Endodermal cell (in vitro differentiated cells): ENCODE results near the gene OR2B3. TPM values are rescaled to one million over a fixed set of nuclear protein-coding genes. Genes with fewer than 3 reads are reported as not detected.

ENCODE experiments used
- DNase-seq: peaks from one replicate; pipeline ENCODE4 v3.0.0-alpha.2; 2017
- H3K27ac ChIP-seq: 2 replicates; pipeline ENCODE4 v1.5.1; 2013; ENCODE audit warnings: mild to moderate bottlenecking, low read depth, low read length, moderate library complexity
- H3K27me3 ChIP-seq: 2 replicates; pipeline ENCODE4 v1.6.1; 2013; ENCODE audit warnings: mild to moderate bottlenecking, low read length, moderate library complexity; ENCODE audit not compliant: insufficient read depth, control insufficient read depth, poor library complexity, severe bottlenecking
- H3K36me3 ChIP-seq: 2 replicates; pipeline ENCODE4 v1.7.0; 2013; ENCODE audit warnings: mild to moderate bottlenecking, low read length, moderate library complexity; ENCODE audit not compliant: control insufficient read depth, insufficient read depth
- H3K4me1 ChIP-seq: one replicate; pipeline ENCODE4 v1.7.0; 2013; ENCODE audit warnings: low read length; ENCODE audit not compliant: control insufficient read depth, insufficient read depth
- H3K4me3 ChIP-seq: 2 replicates; pipeline ENCODE4 v1.5.1; 2013; ENCODE audit warnings: mild to moderate bottlenecking, low read length, moderate library complexity
- H3K9ac ChIP-seq: 2 replicates; pipeline ENCODE4 v1.6.1; 2013; ENCODE audit warnings: mild to moderate bottlenecking, low read length, moderate library complexity; ENCODE audit not compliant: poor library complexity, severe bottlenecking; ENCODE audit errors: extremely low read depth
- H3K9me3 ChIP-seq: 2 replicates; pipeline ENCODE4 v1.6.1; 2013; ENCODE audit warnings: mild to moderate bottlenecking, low read length, moderate library complexity; ENCODE audit not compliant: control insufficient read depth
- H3K27ac Mint-ChIP-seq: 2 replicates; pipeline ENCODE4 v1.8.0; 2020; ENCODE audit warnings: mixed read lengths
- H3K27me3 Mint-ChIP-seq: 2 replicates; pipeline ENCODE4 v1.8.0; 2021; ENCODE audit warnings: mild to moderate bottlenecking, mixed read lengths; ENCODE audit not compliant: insufficient read depth
- H3K36me3 Mint-ChIP-seq: 2 replicates; pipeline ENCODE4 v1.8.0; 2020; ENCODE audit warnings: low read depth, mixed read lengths
- H3K4me1 Mint-ChIP-seq: 2 replicates; pipeline ENCODE4 v1.8.0; 2020; ENCODE audit warnings: mixed read lengths
- H3K4me3 Mint-ChIP-seq: 2 replicates; pipeline ENCODE4 v1.8.0; 2020; ENCODE audit warnings: mild to moderate bottlenecking, moderate library complexity, mixed read lengths
- H3K9me3 Mint-ChIP-seq: 2 replicates; pipeline ENCODE4 v1.8.0; 2020; ENCODE audit warnings: mild to moderate bottlenecking, mixed read lengths
- CTCF ChIP-seq: fragments of 200-600 bp; sonication (generic); conservative IDR thresholded peaks from 2 replicates; pipeline ENCODE4 v1.5.0; 2021; ENCODE audit warnings: antibody characterized with exemption, mild to moderate bottlenecking
- WGBS, 2 experiments: methylation state at CpG; one replicate each; pipeline versions ENCODE4 v1.1.5 to v1.1.7; 2013; ENCODE audit warnings: missing lambda C conversion rate in 2 of 2, mixed read lengths in 1 of 2; ENCODE audit not compliant: insufficient coverage in 1 of 2, insufficient read length in 1 of 2; 5-methylcytosine and 5-hydroxymethylcytosine counted together
- long read RNA-seq, 4 experiments: library from polyadenylated mRNA in 2 of 4; library from RNA in 1 of 4; library from capped mRNA in 1 of 4; stranded (forward) in 3 of 4; unstranded in 1 of 4; transcript quantifications; one replicate each; pipeline ENCODE4 v2.0.0, GENCODE V29; 2020 to 2021; ENCODE audit warnings: inconsistent platforms in 1 of 4
- polyA plus RNA-seq, 2 experiments: library from polyadenylated mRNA; stranded (reverse); fragments of 50-300 nt; gene quantifications; one replicate each; pipeline ENCODE4 v1.2.3, GENCODE V29; 2013
- total RNA-seq, 2 donors: library from RNA; stranded (reverse); fragmentation: NEBNext Ultra II Directional in 1 of 2; extraction: Animal tissue kit (Norgen Biotek cat#: 25700) in 1 of 2; gene quantifications; 2 replicates in 1 of 2; 3 replicates in 1 of 2; pipeline ENCODE4 v1.2.1, GENCODE V29; 2021

Gene OR2B3
- not detected for total RNA-seq
- polyA plus RNA-seq (2013, experiment 1 of 2): not detected
- not detected for polyA plus RNA-seq (2013, experiment 2 of 2)
- long read RNA-seq, experiment 1: 0 reads
- long read RNA-seq, experiment 2: 0 reads
- long read RNA-seq, experiment 3: 0 reads
- long read RNA-seq, experiment 4: 0 reads

GRCh38 chr6:29087213-29087612 lies at the start of gene OR2B3:
Gene OR2B3, minus strand, starts transcription at chr6:29087313. Its CDS starts 65 bp downstream, at chr6:29087248.
- WGBS, 2 experiments: 100% methylated on average over 1 of the region's 1 CpG; no CpG with 5 or more reads in 1 of the 2 experiments
- H3K36me3 Mint-ChIP-seq: no peaks in the 10 kb centered on the region
- H3K27me3 Mint-ChIP-seq: no peaks in the 10 kb centered on the region

GRCh38 chr6:29131691-29132090 lies 44.6 kb upstream of the OR2B3 start:
- Mint-ChIP-seq H3K27me3 (peaks cover 1% of the 10 kb centered on the region), H3K4me1 (no peaks in the 10 kb centered on the region), H3K9me3 (no peaks in the 10 kb centered on the region), H3K36me3 (no peaks in the 10 kb centered on the region), H3K27ac (no peak overlapping the region), H3K4me3 (no peak overlapping the region)
- Histone ChIP-seq H3K27ac (no peak overlapping the region), H3K9ac (no peak overlapping the region), H3K27me3 (no peaks in the 10 kb centered on the region), H3K9me3 (no peaks in the 10 kb centered on the region), H3K4me3 (no peak overlapping the region), H3K36me3 (no peaks in the 10 kb centered on the region), H3K4me1 (no peaks in the 10 kb centered on the region)
- 76% methylated on average over 2 of the region's 2 CpGs; no CpG with 5 or more reads in 1 of the 2 experiments for WGBS, 2 experiments
- TF ChIP-seq CTCF: no peak
- DNase-seq: no peak

More at GRCh38 chr6:29087213-29087612, at the start of gene OR2B3:
- H3K4me1 ChIP-seq: no peaks in the 10 kb centered on the region
- H3K27ac ChIP-seq: no peak within 1 kb of the TSS
- H3K36me3 ChIP-seq: no peaks in the 10 kb centered on the region
- Mint-ChIP-seq H3K4me3 (no peak within 1 kb of the TSS), H3K27ac (no peak within 1 kb of the TSS), H3K9me3 (no peaks in the 10 kb centered on the region), H3K4me1 (no peaks in the 10 kb centered on the region)
- TF ChIP-seq CTCF: no peak
- H3K27me3 ChIP-seq: no peaks in the 10 kb centered on the region
- no peak within 1 kb of the TSS for H3K4me3 ChIP-seq
- no peak within 1 kb of the TSS for H3K9ac ChIP-seq
- H3K9me3 ChIP-seq: no peaks in the 10 kb centered on the region
- DNase-seq: no peak

GRCh38 chr6:29130644-29131043 lies 43.5 kb upstream of the OR2B3 start:
- Histone ChIP-seq H3K27ac (no peak overlapping the region), H3K9ac (no peak overlapping the region), H3K4me3 (no peak overlapping the region), H3K27me3 (no peaks in the 10 kb centered on the region), H3K4me1 (no peaks in the 10 kb centered on the region), H3K36me3 (no peaks in the 10 kb centered on the region), H3K9me3 (no peaks in the 10 kb centered on the region)
- TF ChIP-seq CTCF: no peak
- DNase-seq: no peak
- Mint-ChIP-seq H3K36me3 (no peaks in the 10 kb centered on the region), H3K4me3 (no peak overlapping the region), H3K27ac (no peak overlapping the region), H3K9me3 (no peaks in the 10 kb centered on the region), H3K27me3 (peaks cover 1% of the 10 kb centered on the region), H3K4me1 (no peaks in the 10 kb centered on the region)
- 96 to 100% methylated on average over 3 to 4 of the region's 4 CpGs for WGBS, 2 experiments
